Mesenteric fat pad (tissue), 1 donor: ENCODE results near the gene NCOA3. TPM values are rescaled to one million over a fixed set of nuclear protein-coding genes. Genes with fewer than 3 reads are reported as not detected.

Experiments used
- DNase-seq: peaks from one replicate; pipeline ENCODE4 v3.0.0-alpha.2; 2020; ENCODE audit warnings: low spot score
- total RNA-seq: library from RNA; stranded (reverse); fragmentation: NEBNext Ultra II Directional; extraction: Animal tissue kit (Norgen Biotek cat#: 25700); gene quantifications from one replicate; pipeline ENCODE4 v1.2.1, GENCODE V29; 2021
- donor health status: DM: yes; HTN: yes; CAD: no.

Gene NCOA3
- total RNA-seq, 1 donor from 2014 or later, result 37.0 TPM

GRCh38 chr20:47677635-47678453 is 176.2 kb downstream of the NCOA3 start:
- peak; percentile 90 for DNase-seq

- no peak for DNase-seq
These were observed 176.8 kb downstream of the NCOA3 start for GRCh38 chr20:47678536-47678935.

- peak; percentile 80 for DNase-seq
These were observed 177.8 kb downstream of the NCOA3 start for GRCh38 chr20:47679462-47679861.

GRCh38 chr20:47680804-47681529 is 179.3 kb downstream of the NCOA3 start:
- no peak for DNase-seq

GRCh38 chr20:47682028-47682783 is 180.5 kb downstream of the NCOA3 start:
- DNase-seq, result no peak

GRCh38 chr20:47682916-47683315 is 181.2 kb downstream of the NCOA3 start:
- DNase-seq, result no peak

DNA sequence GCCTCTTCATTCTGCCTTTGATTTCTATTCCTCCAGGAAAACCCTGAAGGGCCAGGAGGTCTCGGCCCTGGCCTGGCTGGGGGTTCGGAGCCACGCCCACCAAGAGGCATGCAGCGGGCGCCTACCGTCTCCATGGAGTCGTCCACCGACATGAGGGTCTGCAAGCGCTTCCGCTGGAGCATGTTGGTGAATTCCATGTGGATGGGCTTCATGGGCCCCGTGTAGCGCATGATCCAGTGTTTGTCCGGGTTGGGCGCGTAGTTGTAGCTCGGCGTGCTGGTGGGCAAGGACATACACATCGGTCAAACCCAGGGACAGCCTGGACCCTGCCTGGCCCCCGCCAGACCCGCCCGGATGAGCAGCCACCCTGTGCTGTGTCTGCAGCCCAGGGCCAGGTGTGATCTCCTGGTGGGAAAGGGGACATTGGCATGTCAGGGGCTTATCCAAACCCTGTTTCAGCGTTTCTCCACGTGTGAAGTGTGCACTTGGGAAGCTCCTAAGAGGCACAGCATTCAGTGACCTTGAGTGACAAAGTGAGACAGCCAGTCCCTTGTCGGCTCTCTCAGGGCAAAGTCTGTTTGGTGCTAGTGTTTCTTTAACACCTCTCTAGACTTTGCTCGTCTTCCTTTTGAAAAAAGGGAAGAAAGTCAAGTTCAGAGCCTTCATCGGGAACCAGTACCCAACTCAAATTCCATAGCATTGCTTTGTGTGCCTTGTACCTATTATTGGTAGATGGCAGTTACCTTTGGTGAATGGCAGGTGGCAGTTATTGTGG is 182.8 kb downstream of the NCOA3 start:
- no peak for DNase-seq

GRCh38 chr20:47686545-47686944 is 184.9 kb downstream of the NCOA3 start:
- no peak for DNase-seq

DNA sequence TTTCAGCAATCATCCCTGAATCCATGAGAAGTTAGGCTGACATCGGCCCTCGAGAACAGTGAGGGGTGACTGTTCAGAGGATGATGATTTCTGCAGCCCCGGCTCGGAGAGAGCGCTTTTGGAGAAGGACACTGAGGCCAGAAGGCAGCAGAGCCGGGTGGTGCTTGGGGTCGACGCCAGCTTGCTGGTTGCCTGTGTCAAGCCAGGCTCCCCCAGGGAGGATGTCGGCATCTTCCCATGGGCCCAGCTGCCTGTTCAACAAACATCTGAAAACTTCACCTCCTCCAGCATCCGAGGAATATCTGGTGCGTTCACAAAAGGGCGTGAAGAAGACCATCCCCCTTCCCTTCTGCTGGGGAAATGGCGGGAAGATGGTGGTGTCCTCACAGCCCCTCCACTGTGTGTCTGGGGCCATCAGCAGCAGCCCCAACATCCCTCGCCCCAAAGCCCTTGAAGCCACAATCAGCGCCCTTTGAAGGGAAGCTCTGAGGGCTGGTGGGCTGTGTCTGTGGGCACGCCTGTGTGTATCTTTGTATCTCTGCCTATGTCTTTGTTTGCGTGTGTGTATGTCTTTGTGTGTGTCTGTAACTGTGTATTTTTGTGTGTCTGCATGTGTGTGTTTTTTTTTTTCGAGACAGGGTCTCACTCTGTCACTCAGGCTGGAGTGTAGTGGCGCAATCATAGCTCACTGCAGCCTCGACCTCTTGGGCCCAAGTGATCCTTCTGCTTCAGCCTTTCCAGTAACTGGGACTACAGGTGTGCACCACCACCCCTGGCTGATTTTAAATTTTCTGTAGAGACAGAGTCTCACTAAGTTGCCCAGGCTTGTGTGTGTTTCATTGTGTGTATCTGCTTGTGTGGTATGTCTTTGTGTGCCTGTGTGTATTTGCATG is 185.7 kb downstream of the NCOA3 start:
- no peak for DNase-seq

GRCh38 chr20:47688385-47689381 is 187.0 kb downstream of the NCOA3 start:
- DNase-seq, result no peak

DNA sequence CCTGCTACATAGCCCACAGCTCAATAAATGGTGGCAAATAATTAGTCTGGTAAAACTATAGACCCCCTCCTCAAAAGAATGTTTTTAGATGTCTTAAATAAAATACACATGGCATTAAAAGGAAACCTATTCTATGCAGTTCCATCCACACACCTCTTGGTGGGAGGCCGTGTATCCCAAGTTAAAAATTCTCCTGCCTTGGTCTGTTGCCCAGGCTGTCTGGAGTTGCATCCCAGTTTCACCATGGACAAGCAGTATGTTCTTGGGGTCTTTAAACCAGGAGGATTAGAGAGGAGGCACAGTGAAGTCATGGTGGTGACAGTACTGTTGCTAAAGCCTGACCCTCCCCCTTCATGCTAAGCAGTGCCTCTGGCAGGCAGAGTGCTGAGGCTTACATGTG is 188.0 kb downstream of the NCOA3 start:
- DNase-seq, result no peak

DNA sequence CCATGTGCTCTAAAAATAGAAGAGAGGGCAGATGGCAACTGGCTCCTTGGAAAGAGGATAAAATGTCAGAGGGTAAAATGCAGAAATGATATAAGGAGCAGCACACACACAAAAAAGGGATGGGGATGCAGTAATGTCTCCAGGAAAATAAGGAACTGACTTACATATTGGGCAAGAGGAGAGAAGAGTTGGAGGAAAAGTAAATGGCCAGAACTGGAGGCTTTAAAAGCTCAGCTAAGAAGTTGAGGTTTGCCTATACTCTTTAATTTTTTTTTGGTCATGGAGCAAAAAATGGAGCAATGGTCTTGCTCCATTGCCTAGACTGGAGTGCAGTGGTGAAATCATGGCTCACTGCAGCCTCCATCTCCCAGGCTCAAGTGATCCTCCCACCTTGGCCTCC is 189.9 kb downstream of the NCOA3 start:
- no peak for DNase-seq

GRCh38 chr20:47694021-47694818 is 192.5 kb downstream of the NCOA3 start:
- no peak for DNase-seq

DNA sequence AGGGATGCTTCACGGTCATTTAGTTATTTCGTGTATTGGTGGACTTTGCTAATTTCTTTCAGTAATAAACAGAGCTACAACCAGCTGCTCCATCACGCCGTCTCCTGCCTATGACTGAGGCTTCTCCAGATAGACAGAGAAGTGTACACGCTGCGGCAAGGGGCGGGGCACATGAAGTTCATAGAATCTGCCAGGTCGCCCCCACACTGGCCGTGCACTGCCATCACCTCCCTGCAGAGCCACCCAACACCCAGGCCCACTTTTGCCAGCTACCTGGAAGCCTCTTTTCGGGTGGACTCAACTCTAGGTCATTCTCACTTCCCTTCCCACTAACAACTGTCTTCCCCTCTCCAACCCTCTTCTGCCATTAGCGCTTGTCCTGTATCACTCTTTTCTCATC is 195.2 kb downstream of the NCOA3 start:
- no peak for DNase-seq

GRCh38 chr20:47698142-47698541 is 196.5 kb downstream of the NCOA3 start:
- DNase-seq, result no peak

GRCh38 chr20:47699818-47700217 is 198.1 kb downstream of the NCOA3 start:
- DNase-seq, result no peak

DNA sequence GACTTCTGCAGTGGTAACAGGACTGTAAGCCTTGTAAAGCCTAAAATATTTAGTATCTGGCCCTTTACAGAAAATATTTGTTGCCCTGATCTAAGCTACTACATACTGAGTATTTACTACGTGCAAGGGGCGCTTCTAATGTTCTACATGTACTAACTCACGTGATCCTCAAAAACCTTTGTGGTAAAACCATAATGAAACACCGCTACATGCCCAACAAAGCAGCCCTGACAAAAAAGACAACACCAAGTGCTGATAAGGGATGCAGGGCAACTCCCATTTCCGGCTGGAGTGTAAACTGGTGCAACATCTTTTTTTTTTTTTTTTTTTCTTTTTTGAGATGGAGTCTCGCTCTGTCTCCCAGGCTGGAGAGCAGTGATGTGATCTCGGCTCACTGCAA is 198.6 kb downstream of the NCOA3 start:
- DNase-seq, result no peak

- DNase-seq, result no peak
These were observed 199.9 kb downstream of the NCOA3 start for GRCh38 chr20:47701612-47702011.
